Activated CD8-positive, alpha-beta memory T cell treated with anti-CD3 and anti-CD28 coated beads, Interleukin-2, amount 50 U/mL, for 24 hours (primary cell): Measurements from ENCODE around the gene SDSL.

ENCODE experiments used
- DNase-seq: peaks from one replicate; pipeline ENCODE4 v3.0.0-alpha.2; 2020; ENCODE audit errors: extremely low read depth

The SDSL gene

GRCh38 chr12:113422030-113422885, at the start of gene SDSL:
TSS of gene SDSL (plus strand) at chr12:113422380. CDS start at chr12:113427983, 5,603 bp downstream.
- no peak for DNase-seq

GRCh38 chr12:113373440-113373839, 48.7 kb upstream of the SDSL start:
- no peak for DNase-seq

GRCh38 chr12:113373969-113374368, 48.2 kb upstream of the SDSL start:
- DNase-seq: no peak

- no peak for DNase-seq
Measured at GRCh38 chr12:113374823-113375428, 47.3 kb upstream of the SDSL start.

GRCh38 chr12:113378291-113378690, 43.9 kb upstream of the SDSL start:
- DNase-seq: no peak

- DNase-seq: no peak
Measured at GRCh38 chr12:113381220-113381619, 41.0 kb upstream of the SDSL start.

GRCh38 chr12:113382206-113382605, 40.0 kb upstream of the SDSL start:
- DNase-seq: no peak

- DNase-seq: no peak
Measured at GRCh38 chr12:113384778-113385177, 37.4 kb upstream of the SDSL start.

- DNase-seq: no peak
Measured at GRCh38 chr12:113385282-113385882, 36.8 kb upstream of the SDSL start.

GRCh38 chr12:113386866-113387566, 35.2 kb upstream of the SDSL start:
- DNase-seq: no peak

GRCh38 chr12:113387631-113388030, 34.5 kb upstream of the SDSL start:
- no peak for DNase-seq

GRCh38 chr12:113388351-113388750, 33.8 kb upstream of the SDSL start:
- no peak for DNase-seq

GRCh38 chr12:113390064-113391043, 31.8 kb upstream of the SDSL start:
- DNase-seq: no peak

GRCh38 chr12:113391145-113391544, 31.0 kb upstream of the SDSL start:
- DNase-seq: no peak

GRCh38 chr12:113391650-113392337, 30.4 kb upstream of the SDSL start:
- no peak for DNase-seq

- no peak for DNase-seq
Measured at GRCh38 chr12:113392520-113392919, 29.7 kb upstream of the SDSL start.

GRCh38 chr12:113392988-113393579, 29.1 kb upstream of the SDSL start:
- no peak for DNase-seq

- no peak for DNase-seq
Measured at GRCh38 chr12:113393749-113394148, 28.4 kb upstream of the SDSL start.

GRCh38 chr12:113395119-113395518, 27.1 kb upstream of the SDSL start:
- DNase-seq: no peak

- DNase-seq: no peak
Measured at GRCh38 chr12:113396200-113396599, 26.0 kb upstream of the SDSL start.
